Ishikawa (cell line): ENCODE data around the gene CYS1.

ENCODE experiments used
- CEBPB ChIP-seq: IDR thresholded peaks from 2 replicates; pipeline ENCODE4 v1.6.1; 2012
- CREB1 ChIP-seq: IDR thresholded peaks from 2 replicates; pipeline ENCODE4 v1.6.1; 2012; ENCODE audit warnings: low read depth
- EGR1 ChIP-seq: IDR thresholded peaks from 2 replicates; pipeline ENCODE4 v1.6.1; 2012
- EP300 ChIP-seq: IDR thresholded peaks from 2 replicates; pipeline ENCODE4 v1.6.1; 2012; ENCODE audit warnings: borderline replicate concordance
- FOXM1 ChIP-seq: IDR thresholded peaks from 2 replicates; pipeline ENCODE4 v1.6.1; 2012; ENCODE audit warnings: low read depth, borderline replicate concordance
- MAX ChIP-seq: IDR thresholded peaks from 2 replicates; pipeline ENCODE4 v1.6.1; 2012
- NFIC ChIP-seq: IDR thresholded peaks from 2 replicates; pipeline ENCODE4 v1.6.1; 2012
- RAD21 ChIP-seq: IDR thresholded peaks from 2 replicates; pipeline ENCODE4 v1.6.1; 2012; ENCODE audit warnings: low read depth
- REST ChIP-seq: IDR thresholded peaks from 2 replicates; pipeline ENCODE4 v1.6.1; 2012; ENCODE audit warnings: low read depth, mild to moderate bottlenecking
- TAF1 ChIP-seq: IDR thresholded peaks from 2 replicates; pipeline ENCODE4 v1.6.1; 2012; ENCODE audit warnings: low read depth, mild to moderate bottlenecking
- TCF12 ChIP-seq: IDR thresholded peaks from 2 replicates; pipeline ENCODE4 v1.6.1; 2012; ENCODE audit warnings: low read depth
- TEAD4 ChIP-seq: IDR thresholded peaks from 2 replicates; pipeline ENCODE4 v1.6.1; 2012
- USF1 ChIP-seq: IDR thresholded peaks from 2 replicates; pipeline ENCODE4 v1.6.1; 2012
- YY1 ChIP-seq: IDR thresholded peaks from 2 replicates; pipeline ENCODE4 v1.6.1; 2012; ENCODE audit warnings: low read depth
- ZBTB7A ChIP-seq: IDR thresholded peaks from 2 replicates; pipeline ENCODE4 v1.6.1; 2012; ENCODE audit warnings: low read depth

CYS1 gene

GRCh38 chr2:10079870-10080535 lies at the start of gene CYS1:
Gene CYS1 (minus strand): TSS chr2:10080411. CDS start chr2:10080223, 188 bp downstream.
- TF ChIP-seq MAX: no peak
- TF ChIP-seq YY1: no peak
- no peak; the same call in 1 of the 2 replicates for TF ChIP-seq RAD21
- no peak for TF ChIP-seq TEAD4
- TF ChIP-seq CEBPB: no peak
- TF ChIP-seq CREB1: no peak
- no peak for TF ChIP-seq USF1
- 0 out of 2 replicates have a peak, but pooled peaks have one; percentile 47 for TF ChIP-seq ZBTB7A

GRCh38 chr2:10129490-10129889 lies 49.3 kb upstream of the CYS1 start:
- TF ChIP-seq MAX: no peak
- no peak for TF ChIP-seq REST
- TF ChIP-seq CEBPB: no peak
- TF ChIP-seq YY1: no peak
- no peak for TF ChIP-seq USF1
- TF ChIP-seq FOXM1: no peak
- TF ChIP-seq ZBTB7A: no peak
- no peak for TF ChIP-seq NFIC
- TF ChIP-seq EP300: no peak
- no peak for TF ChIP-seq CREB1
- no peak for TF ChIP-seq EGR1
- TF ChIP-seq RAD21: no peak
- TF ChIP-seq TAF1: no peak
- no peak for TF ChIP-seq TEAD4
- TF ChIP-seq TCF12: no peak

GRCh38 chr2:10128420-10128819 lies 48.2 kb upstream of the CYS1 start:
- TF ChIP-seq EP300 (no peak), TCF12 (no peak), USF1 (no peak), TEAD4 (no peak), RAD21 (no peak), REST (no peak), YY1 (no peak), FOXM1 (no peak), EGR1 (no peak), MAX (no peak), NFIC (no peak), TAF1 (no peak)

- TF ChIP-seq REST (no peak), FOXM1 (no peak), MAX (no peak), ZBTB7A (no peak), USF1 (no peak), EP300 (no peak), NFIC (no peak), TCF12 (no peak), RAD21 (no peak), CREB1 (no peak), TEAD4 (no peak), TAF1 (no peak), YY1 (no peak), EGR1 (no peak), CEBPB (no peak)
Measured at GRCh38 chr2:10126632-10127026, 46.4 kb upstream of the CYS1 start.
